HUES6 (cell line): ENCODE results near the gene ZNF850.
"Not testable (repeated sequence)": the region's sequence is repeated elsewhere in the genome, so short reads cannot be mapped to it uniquely, and the experiment has no call there.

ENCODE experiments used
- H3K27ac ChIP-seq: 2 replicates; pipeline ENCODE4 v1.7.0; 2013; ENCODE audit warnings: low read depth, mild to moderate bottlenecking, low read length, inconsistent platforms
- H3K27me3 ChIP-seq: 2 replicates; pipeline ENCODE4 v1.6.1; 2013; ENCODE audit warnings: low read length; ENCODE audit not compliant: control insufficient read depth, insufficient read depth
- H3K36me3 ChIP-seq: 2 replicates; pipeline ENCODE4 v1.6.1; 2013; ENCODE audit warnings: low read length; ENCODE audit not compliant: control insufficient read depth, insufficient read depth
- H3K4me1 ChIP-seq: 2 replicates; pipeline ENCODE4 v1.6.1; 2013; ENCODE audit warnings: low read length; ENCODE audit not compliant: control insufficient read depth, insufficient read depth
- H3K4me3 ChIP-seq: 2 replicates; pipeline ENCODE4 v1.5.1; 2013; ENCODE audit warnings: low read depth, low read length
- H3K9ac ChIP-seq: one replicate; pipeline ENCODE4 v1.6.1; 2013; ENCODE audit warnings: mild to moderate bottlenecking, low read length
- H3K9me3 ChIP-seq: 2 replicates; pipeline ENCODE4 v1.6.1; 2013; ENCODE audit warnings: low read depth, low read length; ENCODE audit not compliant: control insufficient read depth, insufficient read depth

The ZNF850 gene

GRCh38 chr19:36771261-36772231, 1.1 kb downstream of the ZNF850 start:
- Histone ChIP-seq H3K4me1 (no peaks in the 10 kb centered on the region), H3K9ac (peak overlapping the region; percentile 90), H3K9me3 (peaks cover 38% of the 10 kb centered on the region; the same call in 1 of the 2 replicates), H3K27ac (peak overlapping the region; percentile 80), H3K27me3 (no peaks in the 10 kb centered on the region), H3K4me3 (peak overlapping the region; percentile 90), H3K36me3 (peaks cover 16% of the 10 kb centered on the region)

DNA sequence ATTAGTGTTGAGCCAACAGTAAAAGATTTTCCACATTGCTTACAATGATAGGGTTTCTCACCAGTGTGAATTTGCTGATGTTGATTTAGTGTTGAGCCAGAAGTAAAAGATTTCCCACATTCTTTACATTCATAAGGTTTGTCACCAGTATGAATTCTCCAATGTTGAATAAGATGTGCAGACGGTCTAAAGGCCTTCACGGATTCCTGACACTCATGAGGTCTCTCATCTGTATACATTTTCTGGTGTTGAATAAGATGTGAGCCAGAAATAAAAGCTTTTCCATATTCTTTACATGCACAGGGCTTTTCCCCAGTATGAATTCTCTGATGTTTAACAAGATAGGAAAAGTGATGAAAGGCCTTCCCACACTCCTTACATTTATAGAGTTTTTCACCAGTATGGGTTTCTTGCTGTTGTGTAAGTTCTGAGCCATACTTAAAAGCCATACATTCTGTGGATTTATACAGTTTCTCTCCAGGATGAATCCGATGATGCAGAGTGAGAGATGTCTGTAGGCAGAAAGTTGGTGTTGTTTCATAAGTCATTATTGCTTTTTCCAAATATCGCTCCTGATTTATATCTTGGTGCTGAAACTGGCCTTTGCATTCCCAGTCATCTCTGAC, 22.4 kb downstream of the ZNF850 start:
- H3K4me3 ChIP-seq, result peak overlapping the region; percentile 35
- no peaks in the 10 kb centered on the region for H3K4me1 ChIP-seq
- peaks cover 94% of the 10 kb centered on the region for H3K9me3 ChIP-seq
- no peak overlapping the region for H3K9ac ChIP-seq
- no peaks in the 10 kb centered on the region for H3K27me3 ChIP-seq
- peaks cover 93% of the 10 kb centered on the region for H3K36me3 ChIP-seq
- H3K27ac ChIP-seq, result no peak overlapping the region

GRCh38 chr19:36749613-36750012, 23.0 kb downstream of the ZNF850 start:
- not testable (repeated sequence) for H3K27ac ChIP-seq, H3K27me3 ChIP-seq, H3K4me1 ChIP-seq, H3K9ac ChIP-seq
- Histone ChIP-seq H3K36me3 (peaks cover 91% of the 10 kb centered on the region), H3K4me3 (0 out of 2 replicates have a peak overlapping the region, but pooled peaks have one; percentile 12), H3K9me3 (peaks cover 94% of the 10 kb centered on the region)

DNA sequence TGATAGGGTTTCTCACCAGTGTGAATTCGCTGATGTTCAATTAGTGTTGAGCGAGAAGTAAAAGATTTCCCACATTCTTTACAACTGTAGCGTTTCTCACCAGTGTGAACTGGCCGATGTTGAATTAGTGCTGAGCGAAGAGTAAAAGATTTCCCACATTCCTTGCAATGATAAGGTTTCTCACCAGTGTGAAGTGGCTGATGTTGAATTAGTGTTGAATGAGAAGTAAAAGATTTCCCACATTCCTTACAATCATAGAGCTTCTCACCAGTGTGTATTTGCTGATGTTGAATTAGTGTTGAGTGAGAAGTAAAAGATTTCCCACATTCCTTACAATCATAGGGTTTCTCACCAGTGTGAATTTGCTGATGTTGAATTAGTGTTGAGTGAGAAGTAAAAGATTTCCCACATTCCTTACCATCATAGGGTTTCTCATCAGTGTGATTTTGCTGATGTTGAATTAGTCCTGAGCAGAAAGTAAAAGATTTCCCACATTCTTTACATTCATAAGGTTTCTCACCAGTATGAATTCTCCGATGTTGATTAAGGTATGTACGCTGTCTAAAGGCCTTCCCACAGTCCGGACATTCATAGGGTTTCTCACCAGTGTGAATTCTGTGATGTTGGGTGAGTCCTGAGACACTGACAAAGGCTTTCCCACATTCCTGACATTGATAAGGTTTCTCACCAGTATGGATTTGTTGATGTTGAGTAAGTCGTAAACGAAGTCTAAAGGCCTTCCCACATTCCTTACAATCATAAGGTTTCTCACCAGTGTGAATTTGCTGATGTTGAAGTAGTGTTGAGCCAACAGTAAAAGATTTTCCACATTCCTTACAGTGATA, 24.0 kb downstream of the ZNF850 start:
- peaks cover 89% of the 10 kb centered on the region for H3K36me3 ChIP-seq
- no peak overlapping the region for H3K9ac ChIP-seq
- H3K4me3 ChIP-seq, result peak overlapping the region; percentile 17; the same call in 1 of the 2 replicates
- H3K4me1 ChIP-seq, result no peaks in the 10 kb centered on the region
- no peaks in the 10 kb centered on the region for H3K27me3 ChIP-seq
- peaks cover 95% of the 10 kb centered on the region for H3K9me3 ChIP-seq
- no peak overlapping the region for H3K27ac ChIP-seq

DNA sequence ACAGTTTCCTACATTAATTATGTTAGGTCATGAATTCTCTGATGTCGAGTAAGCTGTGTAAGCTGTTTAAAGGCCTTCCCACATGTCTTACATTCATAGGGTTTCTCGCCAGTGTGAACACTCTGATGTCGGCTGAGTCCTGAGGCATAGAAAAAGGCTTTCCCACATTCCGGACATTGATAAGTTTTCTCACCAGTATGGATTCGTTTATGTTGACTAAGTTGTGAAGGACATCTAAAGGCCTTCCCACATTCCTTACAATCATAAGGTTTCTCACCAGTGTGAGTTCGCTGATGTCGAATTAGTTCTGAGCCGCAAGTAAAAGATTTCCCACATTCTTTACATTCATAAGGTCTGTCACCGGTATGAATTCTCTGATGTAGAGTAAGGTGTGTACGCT, 24.9 kb downstream of the ZNF850 start:
- no peak overlapping the region for H3K9ac ChIP-seq
- peaks cover 94% of the 10 kb centered on the region for H3K9me3 ChIP-seq
- H3K36me3 ChIP-seq, result peaks cover 80% of the 10 kb centered on the region
- peak overlapping the region; percentile 18 for H3K4me3 ChIP-seq
- no peaks in the 10 kb centered on the region for H3K27me3 ChIP-seq
- no peaks in the 10 kb centered on the region for H3K4me1 ChIP-seq
- H3K27ac ChIP-seq, result no peak overlapping the region

GRCh38 chr19:36745870-36746269, 26.7 kb downstream of the ZNF850 start:
- Histone ChIP-seq H3K36me3 (peaks cover 62% of the 10 kb centered on the region), H3K4me3 (no peak overlapping the region), H3K27me3 (no peaks in the 10 kb centered on the region), H3K9me3 (peaks cover 90% of the 10 kb centered on the region), H3K4me1 (no peaks in the 10 kb centered on the region), H3K27ac (no peak overlapping the region), H3K9ac (no peak overlapping the region)

DNA sequence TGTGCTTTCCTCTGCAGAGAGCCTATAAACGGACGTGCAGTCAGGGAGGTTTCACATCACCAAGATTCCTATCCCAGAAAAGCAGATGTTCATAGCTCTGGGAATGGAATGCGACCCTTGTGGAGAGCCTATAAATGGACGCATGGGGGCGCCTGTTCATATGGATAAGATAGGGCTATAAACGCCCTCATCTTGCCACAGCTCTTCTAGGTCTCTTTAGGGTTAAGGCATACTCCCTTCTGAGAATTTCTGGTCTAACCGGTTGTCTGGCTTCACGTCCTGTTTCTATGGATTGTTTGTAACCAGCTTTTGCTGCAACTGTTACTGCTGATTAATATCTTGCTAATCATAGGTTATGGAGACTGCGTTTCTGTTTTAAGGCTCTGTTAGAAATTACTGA, 36.4 kb downstream of the ZNF850 start:
- peaks cover 76% of the 10 kb centered on the region for H3K9me3 ChIP-seq
- not testable (repeated sequence) for H3K9ac ChIP-seq, H3K4me3 ChIP-seq, H3K36me3 ChIP-seq, H3K4me1 ChIP-seq, H3K27me3 ChIP-seq, H3K27ac ChIP-seq

DNA sequence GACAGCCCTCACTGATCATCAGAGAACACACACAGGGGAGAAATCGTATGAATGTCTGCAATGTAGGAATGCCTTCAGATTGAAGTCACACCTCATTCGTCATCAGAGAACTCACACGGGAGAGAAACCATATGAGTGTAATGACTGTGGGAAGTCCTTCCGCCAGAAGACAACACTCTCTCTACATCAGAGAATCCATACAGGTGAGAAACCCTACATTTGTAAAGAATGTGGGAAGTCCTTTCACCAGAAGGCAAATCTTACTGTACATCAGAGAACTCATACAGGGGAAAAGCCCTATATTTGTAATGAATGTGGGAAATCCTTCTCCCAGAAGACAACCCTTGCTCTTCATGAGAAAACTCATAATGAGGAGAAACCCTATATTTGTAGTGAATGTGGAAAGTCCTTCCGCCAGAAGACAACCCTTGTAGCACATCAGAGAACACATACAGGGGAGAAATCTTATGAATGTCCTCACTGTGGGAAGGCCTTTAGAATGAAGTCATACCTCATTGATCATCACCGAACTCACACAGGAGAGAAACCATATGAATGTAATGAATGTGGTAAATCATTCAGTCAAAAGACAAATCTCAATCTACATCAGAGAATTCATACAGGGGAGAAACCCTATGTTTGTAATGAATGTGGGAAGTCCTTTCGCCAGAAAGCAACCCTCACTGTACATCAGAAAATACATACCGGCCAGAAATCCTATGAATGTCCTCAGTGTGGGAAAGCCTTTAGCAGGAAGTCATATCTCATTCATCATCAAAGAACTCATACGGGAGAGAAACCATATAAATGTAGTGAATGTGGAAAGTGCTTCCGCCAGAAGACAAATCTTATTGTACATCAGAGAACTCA, 52.7 kb downstream of the ZNF850 start:
- Histone ChIP-seq H3K27ac (no peak overlapping the region), H3K36me3 (peaks cover 58% of the 10 kb centered on the region), H3K4me1 (no peaks in the 10 kb centered on the region), H3K27me3 (no peaks in the 10 kb centered on the region), H3K9ac (no peak overlapping the region), H3K9me3 (peaks cover 83% of the 10 kb centered on the region), H3K4me3 (no peak overlapping the region)

DNA sequence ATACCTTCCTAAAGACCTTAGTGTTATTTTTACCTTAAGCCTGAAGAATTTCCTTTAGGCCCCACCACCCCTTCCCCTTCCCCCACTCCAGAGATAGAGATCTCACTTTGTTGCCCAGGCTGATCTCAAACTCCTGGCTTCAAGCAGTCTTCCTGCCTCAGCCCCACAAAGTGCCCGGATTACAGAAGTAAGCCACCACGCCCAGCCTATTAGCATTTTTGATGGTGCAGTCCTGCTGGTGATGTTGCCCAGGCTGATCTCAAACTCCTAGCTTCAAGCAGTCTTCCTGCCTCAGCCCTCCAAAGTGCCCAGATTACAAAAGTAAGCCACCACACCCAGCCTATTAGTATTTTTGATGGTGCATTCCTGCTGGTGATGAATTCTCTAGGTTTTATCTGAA, 63.2 kb downstream of the ZNF850 start:
- H3K9me3 ChIP-seq, result peaks cover 88% of the 10 kb centered on the region
- H3K27ac ChIP-seq, result no peak overlapping the region
- H3K9ac ChIP-seq, result no peak overlapping the region
- H3K4me1 ChIP-seq, result no peaks in the 10 kb centered on the region
- no peaks in the 10 kb centered on the region for H3K27me3 ChIP-seq
- H3K4me3 ChIP-seq, result no peak overlapping the region
- peaks cover 62% of the 10 kb centered on the region for H3K36me3 ChIP-seq

DNA sequence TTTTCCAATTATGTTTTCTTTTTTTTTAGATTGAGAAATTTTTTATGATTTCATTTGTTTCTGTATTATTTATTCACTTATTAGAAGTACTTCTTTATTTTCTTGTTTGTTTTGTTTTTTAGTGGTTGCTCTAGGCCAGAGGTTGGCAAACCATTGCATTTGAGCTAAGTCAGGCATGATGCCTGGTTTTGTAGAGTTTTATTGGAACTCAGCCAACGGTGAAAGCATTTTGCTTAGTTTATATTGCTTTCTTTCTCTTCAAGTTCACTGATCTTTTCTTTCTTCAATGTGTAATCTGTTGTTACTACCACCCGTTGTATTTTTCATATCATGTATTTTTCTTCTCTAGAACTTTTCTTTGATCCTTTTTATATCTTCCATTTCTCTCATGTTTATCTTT, 65.5 kb downstream of the ZNF850 start:
- Histone ChIP-seq H3K9me3 (peaks cover 80% of the 10 kb centered on the region), H3K36me3 (peaks cover 45% of the 10 kb centered on the region), H3K4me3 (no peak overlapping the region)

More for the DNA sequence above, 65.5 kb downstream of the ZNF850 start:
- H3K27ac ChIP-seq, result no peak overlapping the region
- H3K4me1 ChIP-seq, result no peaks in the 10 kb centered on the region
- H3K9ac ChIP-seq, result no peak overlapping the region
- H3K27me3 ChIP-seq, result no peaks in the 10 kb centered on the region
